Panc1 (cell line): ENCODE measurements around the gene POU3F1. TPM values are rescaled to one million over a fixed set of nuclear protein-coding genes. Genes with fewer than 3 reads are reported as not detected.

Experiments
- ATAC-seq: fragments of 200-7000 bp; cut with Tn5 transposase; 2 replicates; pipeline ENCODE4 v1.9.1; 2020; ENCODE audit warnings: mild to moderate bottlenecking, moderate library complexity
- BruUV-seq: library from RNA; stranded (reverse); fragments of 400-500 nt; replicated peaks from 2 replicates; lab custom pipeline; 2021; lab: Mats Ljungman, UMichigan
- CTCF ChIA-PET: fragments of 300-600 bp; sonication (Branson Sonifier 250); formaldehyde crosslinking; loops from one replicate; lab custom pipeline; 2022; ENCODE audit warnings: antibody characterized with exemption; lab: Charles Lee
- POLR2A ChIA-PET: fragments of 300-600 bp; sonication (Branson Sonifier 250); formaldehyde crosslinking; loops from one replicate; lab custom pipeline; 2022; ENCODE audit warnings: antibody characterized with exemption; lab: Charles Lee
- DNase-seq: peaks from one replicate; pipeline ENCODE4 v3.0.0-alpha.2; 2010; ENCODE audit warnings: low read depth, low spot score
- H3K27ac ChIP-seq: 2 replicates; pipeline ENCODE4 v1.5.1; 2011; ENCODE audit warnings: mild to moderate bottlenecking, low read length, inconsistent platforms
- H3K27me3 ChIP-seq: fragments of 200-500 bp; sonication (Bioruptor generic); 2 replicates; pipeline ENCODE4 v1.6.0; 2014; ENCODE audit warnings: low read length, inconsistent platforms; ENCODE audit not compliant: control insufficient read depth, insufficient read depth
- H3K36me3 ChIP-seq: fragments of 200-500 bp; sonication (Bioruptor generic); 2 replicates; pipeline ENCODE4 v1.5.1; 2014; ENCODE audit warnings: inconsistent platforms, mild to moderate bottlenecking, low read length, moderate library complexity; ENCODE audit not compliant: control insufficient read depth, insufficient read depth
- H3K4me1 ChIP-seq: 2 replicates; pipeline ENCODE4 v1.5.1; 2011; ENCODE audit warnings: inconsistent platforms, mild to moderate bottlenecking, low read length, moderate library complexity; ENCODE audit not compliant: control insufficient read depth, insufficient read depth
- H3K4me3 ChIP-seq, 2 experiments: 2 replicates each; pipeline ENCODE4 v1.5.1; 2011 to 2012; ENCODE audit warnings: low read depth in 2 of 2, low read length in 2 of 2, mild to moderate bottlenecking in 2 of 2, inconsistent platforms in 1 of 2, moderate library complexity in 1 of 2
- H3K9me3 ChIP-seq: fragments of 200-500 bp; sonication (Bioruptor generic); 2 replicates; pipeline ENCODE4 v1.5.1; 2014; ENCODE audit warnings: low read depth, mild to moderate bottlenecking, inconsistent platforms, low read length, moderate library complexity; ENCODE audit not compliant: control insufficient read depth, insufficient read depth
- CTCF ChIP-seq: fragments of 450-650 bp; IDR thresholded peaks from 2 replicates; pipeline ENCODE4 v1.5.1; 2017; ENCODE audit warnings: mild to moderate bottlenecking
- POLR2AphosphoS5 ChIP-seq: IDR thresholded peaks from 2 replicates; pipeline ENCODE4 v1.6.1; 2012; ENCODE audit warnings: mild to moderate bottlenecking, low read depth, low read length, moderate library complexity
- REST ChIP-seq, 2 experiments: IDR thresholded peaks; 2 replicates each; pipeline ENCODE4 v1.6.1; 2011 to 2012; ENCODE audit warnings: low read depth in 2 of 2, control low read depth in 1 of 2, low read length in 1 of 2, mild to moderate bottlenecking in 1 of 2, moderate library complexity in 1 of 2; ENCODE audit not compliant: insufficient read depth in 1 of 2
- SIN3A ChIP-seq: IDR thresholded peaks from 2 replicates; pipeline ENCODE4 v1.6.1; 2012; ENCODE audit warnings: low read depth, mild to moderate bottlenecking, low read length, moderate library complexity, borderline replicate concordance; ENCODE audit not compliant: insufficient read depth
- TCF7L2 ChIP-seq: IDR thresholded peaks from 2 replicates; pipeline ENCODE4 v1.6.1; 2011; ENCODE audit warnings: mild to moderate bottlenecking, low read depth, low read length, inconsistent platforms
- in situ Hi-C: cut with HindIII; loops from 2 replicates; pipeline ENCODE4 v1.10.0; 2016; ENCODE audit warnings: low sequenced_read_pairs, low pct_unique_long_range_greater_than_20kb
- intact Hi-C: fragments of 100-400 bp; cut with micrococcal nuclease; formaldehyde crosslinking; loops from one replicate; pipeline ENCODE4 v1.10.0; 2022; ENCODE audit not compliant: unreplicated experiment
- total RNA-seq: library from RNA; stranded (reverse); gene quantifications from one replicate; pipeline ENCODE4 v1.2.1, GENCODE V29; 2021; ENCODE audit not compliant: unreplicated experiment

Gene POU3F1
- total RNA-seq, 1 experiment from 2014 or later = 0.08 TPM

GRCh38 chr1:38009088-38009840, 37.3 kb downstream of the POU3F1 start:
- in situ Hi-C loops = no loop called here
- Histone ChIP-seq H3K36me3 (peaks cover 2% of the 10 kb centered on the region; the same call in 1 of the 2 replicates), H3K27me3 (no peaks in the 10 kb centered on the region), H3K9me3 (no peaks in the 10 kb centered on the region), H3K27ac (no peak overlapping the region), H3K4me1 (peaks cover 14% of the 10 kb centered on the region), H3K4me3 (no peak overlapping the region)
- no TSS peak for BruUV-seq
- TF ChIP-seq TCF7L2 (no peak), SIN3A (no peak), POLR2AphosphoS5 (no peak), CTCF (no peak), REST (IDR thresholded peaks at IDR 0.05; ENCODE audit: insufficient read depth in 1 of 2, low read depth in 2 of 2, low read length in 1 of 2) (no peak)
- no peak for DNase-seq
- ChIA-PET POLR2A (no interaction called here), CTCF (no interaction called here)
- no peak for ATAC-seq
- intact Hi-C loops = no loop called here

- Histone ChIP-seq H3K4me1 (peaks cover 24% of the 10 kb centered on the region), H3K9me3 (no peaks in the 10 kb centered on the region), H3K27me3 (no peaks in the 10 kb centered on the region), H3K36me3 (no peaks in the 10 kb centered on the region; the same call in 1 of the 2 replicates), H3K4me3 (peak overlapping the region; percentile 22 to 30), H3K27ac (peak overlapping the region; percentile 72)
- TF ChIP-seq TCF7L2 (no peak), REST (IDR thresholded peaks at IDR 0.05; ENCODE audit: insufficient read depth in 1 of 2, low read depth in 2 of 2, low read length in 1 of 2) (no peak), SIN3A (no peak), CTCF (no peak), POLR2AphosphoS5 (no peak)
- no peak for ATAC-seq
- in situ Hi-C loops (no loop called here), intact Hi-C loops (no loop called here)
- ChIA-PET POLR2A (no interaction called here), CTCF (no interaction called here)
- DNase-seq = no peak
- BruUV-seq = no TSS peak
These were observed 40.4 kb downstream of the POU3F1 start for GRCh38 chr1:38006008-38006828.
